Measurements from ENCODE around the gene TAF3.

The TAF3 gene

GRCh38 chr10:7813481-7813880 lies 4.8 kb upstream of the TAF3 start:
- DNase-seq (ENCODE audit: low read depth) = no peak

- DNase-seq (ENCODE audit: low read depth) = no peak
Observed at GRCh38 chr10:7817576-7817975, 729 bp upstream of the TAF3 start.

DNA sequence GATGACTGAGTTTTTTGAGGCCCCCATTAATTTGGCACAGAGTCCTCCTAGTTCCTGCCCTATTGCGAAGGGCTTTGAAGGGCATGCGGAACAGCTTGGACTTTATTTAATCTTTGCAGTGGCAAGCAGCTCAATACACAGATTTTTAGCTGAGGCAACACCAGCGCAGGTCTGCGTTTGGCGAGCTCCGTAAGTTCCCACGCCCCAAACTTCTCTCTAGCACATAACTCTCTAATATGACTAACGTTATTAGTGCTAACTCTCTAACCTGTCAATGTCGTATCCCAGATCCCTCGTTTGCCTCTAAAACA lies 366 bp upstream of the TAF3 start:
- no peak for DNase-seq (ENCODE audit: low read depth)

- no peak for DNase-seq (ENCODE audit: low read depth)
Observed at GRCh38 chr10:7819121-7819460, 786 bp downstream of the TAF3 start.

- no peak for DNase-seq (ENCODE audit: low read depth)
Observed at GRCh38 chr10:7824251-7824650, 5.9 kb downstream of the TAF3 start.

DNA sequence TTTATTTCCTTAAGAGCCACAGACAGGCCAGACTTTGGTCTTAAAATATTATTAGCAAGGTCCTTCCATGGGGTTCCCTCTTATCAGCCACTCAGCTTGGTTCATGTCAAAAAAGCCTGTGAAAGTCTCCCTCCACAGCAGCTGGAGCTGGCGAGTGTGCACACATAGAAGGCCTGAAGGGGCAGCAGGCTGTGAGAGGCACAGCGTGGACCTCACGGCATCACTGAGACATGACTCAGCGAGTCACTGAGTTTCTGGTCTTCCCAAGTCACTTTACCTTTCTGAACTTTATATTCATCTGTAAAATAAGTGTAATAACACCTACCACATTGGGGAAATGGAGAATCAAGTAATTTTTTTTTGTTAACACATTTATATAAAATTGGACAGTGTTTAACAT lies 8.7 kb downstream of the TAF3 start:
- DNase-seq (ENCODE audit: low read depth) = no peak

DNA sequence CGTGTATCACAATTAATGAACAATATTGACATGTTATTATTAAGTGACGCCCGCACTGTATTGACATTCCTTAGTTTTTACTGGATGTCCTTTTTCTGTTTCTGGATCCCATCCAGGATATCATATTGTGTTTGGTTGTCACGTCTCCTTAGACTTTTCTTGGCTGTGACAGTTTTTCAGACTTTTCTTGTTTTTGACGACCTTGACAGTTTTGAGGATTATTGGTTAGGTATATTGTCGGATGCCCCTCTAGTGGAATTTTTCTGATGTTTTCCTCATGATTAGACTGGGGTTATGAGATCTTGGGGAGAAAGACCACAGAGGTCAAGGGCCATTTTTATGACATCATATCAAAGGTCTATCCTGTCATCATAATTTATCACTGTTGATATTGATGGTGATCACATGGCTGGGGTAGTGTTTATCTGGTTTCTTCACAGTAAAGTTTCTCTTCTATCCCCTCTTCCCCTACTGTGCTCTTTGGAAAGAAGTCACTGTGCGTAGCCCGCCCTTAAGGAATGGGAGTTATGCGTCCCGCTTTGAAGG lies 11.1 kb downstream of the TAF3 start:
- no peak for DNase-seq (ENCODE audit: low read depth)

- DNase-seq (ENCODE audit: low read depth) = no peak
Observed at GRCh38 chr10:7832060-7832459, 13.8 kb downstream of the TAF3 start.

DNA sequence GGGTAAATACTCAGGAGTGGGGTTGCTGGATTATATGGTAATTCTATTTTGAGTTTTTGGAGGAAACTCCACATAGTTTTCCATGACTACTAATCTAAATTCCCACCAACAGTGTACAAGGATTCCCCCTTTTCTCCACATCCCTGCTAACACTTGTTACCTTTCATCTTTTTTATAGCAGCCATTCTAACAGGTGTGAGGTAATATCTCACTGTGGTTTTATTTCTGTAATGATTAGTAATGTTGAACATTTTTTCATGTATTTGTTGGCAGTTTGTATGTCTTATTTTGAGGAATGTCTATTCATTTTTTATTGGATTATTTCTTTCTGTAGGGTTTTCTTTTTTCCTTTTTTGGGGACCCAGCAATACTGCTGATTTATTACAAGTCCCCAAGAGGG lies 14.9 kb downstream of the TAF3 start:
- DNase-seq (ENCODE audit: low read depth) = no peak

GRCh38 chr10:7834262-7834661 lies 16.0 kb downstream of the TAF3 start:
- no peak for DNase-seq (ENCODE audit: low read depth)

GRCh38 chr10:7836571-7836970 lies 18.3 kb downstream of the TAF3 start:
- DNase-seq (ENCODE audit: low read depth) = no peak

DNA sequence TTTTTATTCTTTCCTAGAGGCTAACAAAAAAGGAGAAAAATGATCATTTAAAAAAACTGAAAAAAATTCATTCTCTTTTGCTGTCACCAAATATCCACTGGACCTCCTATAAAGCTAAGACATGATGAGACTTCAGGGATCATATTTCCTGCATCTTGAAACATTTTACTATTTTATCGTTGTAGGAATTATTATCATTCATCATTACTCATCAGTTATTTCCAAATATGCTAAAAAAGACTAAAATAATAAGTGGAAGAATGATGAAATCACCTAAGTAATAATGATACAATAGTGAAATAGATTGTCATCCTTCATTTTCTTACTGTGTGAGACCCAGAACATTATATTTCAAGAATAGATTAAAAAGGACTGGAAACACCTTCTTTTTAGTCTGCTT lies 28.3 kb downstream of the TAF3 start:
- DNase-seq (ENCODE audit: low read depth) = no peak

GRCh38 chr10:7853226-7853842 lies 35.0 kb downstream of the TAF3 start:
- DNase-seq (ENCODE audit: low read depth) = no peak

- no peak for DNase-seq (ENCODE audit: low read depth)
Observed at GRCh38 chr10:7853890-7854289, 35.6 kb downstream of the TAF3 start.

DNA sequence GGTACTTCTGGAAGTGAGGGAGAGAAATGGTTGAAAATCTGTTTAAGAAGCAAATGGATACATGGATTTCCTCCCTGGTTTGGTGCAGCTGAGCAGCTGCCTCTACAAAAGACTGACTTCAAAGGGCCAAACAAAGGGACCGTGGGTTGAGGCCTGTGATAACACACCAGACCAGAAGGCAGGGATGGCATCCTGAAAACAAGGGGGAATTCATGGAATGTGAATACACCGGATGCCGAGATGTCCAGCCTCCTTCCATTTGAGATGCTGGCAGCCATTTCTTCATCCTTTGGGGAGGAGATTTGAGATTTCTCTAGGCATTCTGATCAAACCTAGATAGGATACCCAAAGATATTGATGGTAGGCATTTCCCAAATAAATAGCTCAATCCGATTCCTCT lies 36.9 kb downstream of the TAF3 start:
- no peak for DNase-seq (ENCODE audit: low read depth)

- no peak for DNase-seq (ENCODE audit: low read depth)
Observed at GRCh38 chr10:7856678-7857077, 38.4 kb downstream of the TAF3 start.

- no peak for DNase-seq (ENCODE audit: low read depth)
Observed at GRCh38 chr10:7857262-7857661, 39.0 kb downstream of the TAF3 start.

GRCh38 chr10:7861509-7862120 lies 43.3 kb downstream of the TAF3 start:
- no peak for DNase-seq (ENCODE audit: low read depth)

- DNase-seq (ENCODE audit: low read depth) = no peak
Observed at GRCh38 chr10:7862121-7862514, 43.8 kb downstream of the TAF3 start.

- DNase-seq (ENCODE audit: low read depth) = no peak
Observed at GRCh38 chr10:7866176-7866575, 47.9 kb downstream of the TAF3 start.

DNA sequence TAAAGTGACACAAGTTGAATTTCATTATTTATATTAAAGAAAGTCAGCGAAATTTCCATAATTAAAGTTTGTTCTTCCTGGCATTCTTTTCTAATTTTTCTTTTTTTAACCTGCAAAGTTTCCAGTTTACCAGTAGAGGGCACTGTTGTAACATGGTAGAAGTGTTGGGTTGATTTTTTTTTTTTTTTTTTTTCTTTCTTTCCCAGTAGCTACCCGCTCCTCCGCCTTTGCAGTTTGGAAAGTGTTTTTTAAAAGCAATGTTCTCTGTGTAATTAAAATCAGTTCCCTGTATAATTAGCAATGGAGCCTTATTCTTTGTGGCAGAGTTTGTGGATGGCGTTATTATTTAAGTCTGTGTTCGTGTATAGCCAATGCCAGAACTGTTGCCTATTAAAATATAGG lies 53.7 kb downstream of the TAF3 start:
- no peak for DNase-seq (ENCODE audit: low read depth)

- DNase-seq (ENCODE audit: low read depth) = no peak
Observed at GRCh38 chr10:7874864-7875263, 56.6 kb downstream of the TAF3 start.

GRCh38 chr10:7876541-7877127 lies 58.3 kb downstream of the TAF3 start:
- no peak for DNase-seq (ENCODE audit: low read depth)

- no peak for DNase-seq (ENCODE audit: low read depth)
Observed at GRCh38 chr10:7881119-7881518, 62.8 kb downstream of the TAF3 start.
